Stimulated activated CD8-positive, alpha-beta memory T cell treated with anti-CD3 and anti-CD28 coated beads, Interleukin-4, amount 100 ng/mL, for 4 hours (primary cell): ENCODE measurements around the gene PBLD.

ENCODE experiments used
- DNase-seq, 2 donors: peaks; one replicate each; pipeline ENCODE4 v3.0.0-alpha.2; 2020; ENCODE audit warnings: low read depth in 2 of 2, low spot score in 1 of 2

Gene PBLD

GRCh38 chr10:68332259-68333057 lies at the start of gene PBLD:
PBLD (minus strand) TSS chr10:68332928; CDS start chr10:68306844, 26,084 bp downstream.
- DNase-seq: peak; percentile 6 to 7

DNA sequence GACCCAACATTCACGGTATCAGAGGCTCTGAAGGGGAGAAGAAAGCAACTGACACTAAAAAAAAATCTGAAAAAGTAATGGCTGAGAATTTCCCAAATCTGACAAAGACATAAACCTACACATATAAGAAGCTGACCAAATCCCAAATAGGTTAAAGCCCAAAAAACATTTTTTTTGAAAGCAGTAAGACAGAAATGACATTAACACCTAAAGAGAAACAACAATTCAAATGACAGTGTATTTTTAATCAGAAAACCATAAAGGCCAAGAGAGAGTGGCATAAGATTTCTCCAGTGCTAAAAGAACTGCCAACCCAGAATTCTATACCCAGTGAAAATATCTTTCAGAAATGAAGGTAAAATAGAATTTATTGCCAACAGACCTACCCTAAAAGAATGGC lies 38.9 kb upstream of the PBLD start:
- DNase-seq: no peak

GRCh38 chr10:68367121-68367520 lies 34.4 kb upstream of the PBLD start:
- no peak for DNase-seq

- DNase-seq: no peak
These were observed 33.9 kb upstream of the PBLD start for GRCh38 chr10:68366600-68366999.

GRCh38 chr10:68365611-68366010 lies 32.9 kb upstream of the PBLD start:
- no peak for DNase-seq

- DNase-seq: no peak
These were observed 31.6 kb upstream of the PBLD start for GRCh38 chr10:68364101-68364886.

DNA sequence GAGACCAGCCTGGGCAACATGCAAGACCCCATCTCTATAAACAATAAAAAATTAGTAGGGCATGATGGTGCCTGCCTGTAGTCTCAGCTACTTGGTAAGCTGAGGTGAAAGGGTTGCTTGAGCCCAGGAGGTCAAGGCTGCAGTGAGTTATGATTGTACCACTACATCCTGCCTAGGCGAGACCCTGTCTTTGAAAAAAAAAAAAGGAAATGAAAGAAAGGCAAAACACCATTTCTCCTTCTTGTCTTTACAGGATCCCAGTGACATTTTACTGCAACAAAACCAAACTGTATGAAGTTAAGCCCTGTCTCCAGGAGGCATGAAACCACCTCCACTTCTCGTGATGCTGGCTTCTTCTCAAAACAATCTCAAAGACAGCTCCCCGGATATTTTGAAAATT lies 29.9 kb upstream of the PBLD start:
- no peak for DNase-seq

DNA sequence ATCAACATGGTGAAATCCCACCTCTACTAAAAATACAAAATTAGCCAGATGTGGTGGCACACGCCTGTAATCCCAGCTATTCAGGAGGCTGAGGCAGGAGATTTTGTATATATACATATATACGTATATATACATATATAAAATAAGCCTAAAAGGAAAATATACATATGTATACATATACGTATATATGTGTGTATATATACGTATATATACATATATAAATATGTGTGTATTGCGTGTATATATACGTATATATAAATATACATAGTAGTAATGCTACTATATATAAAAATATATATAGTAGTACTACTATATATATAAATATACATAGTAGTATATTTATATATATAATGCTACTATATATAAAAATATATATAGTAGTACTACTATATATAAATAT lies 26.5 kb upstream of the PBLD start:
- no peak for DNase-seq

DNA sequence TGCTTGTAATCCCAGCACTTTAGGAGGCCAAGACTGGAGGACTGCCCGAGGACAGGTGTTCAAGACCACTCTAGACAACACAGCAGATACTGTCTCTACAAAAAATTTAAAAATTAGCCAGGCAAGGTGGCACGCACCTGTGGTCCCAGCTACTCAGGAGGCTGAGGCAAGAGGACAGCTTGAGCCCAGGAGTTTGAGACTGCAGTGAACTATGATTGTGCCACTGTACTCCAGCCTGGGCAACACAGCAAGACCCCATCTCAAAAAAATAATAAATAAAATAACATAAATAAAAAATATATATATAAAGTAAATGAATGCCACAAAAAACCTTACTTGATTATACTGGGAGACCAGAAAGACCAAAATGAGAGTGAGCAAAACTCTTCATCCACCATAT lies 20.8 kb upstream of the PBLD start:
- DNase-seq: no peak

- DNase-seq: peak in 1 of 2 donors; percentile 12
These were observed 15.6 kb upstream of the PBLD start for GRCh38 chr10:68348265-68348741.

DNA sequence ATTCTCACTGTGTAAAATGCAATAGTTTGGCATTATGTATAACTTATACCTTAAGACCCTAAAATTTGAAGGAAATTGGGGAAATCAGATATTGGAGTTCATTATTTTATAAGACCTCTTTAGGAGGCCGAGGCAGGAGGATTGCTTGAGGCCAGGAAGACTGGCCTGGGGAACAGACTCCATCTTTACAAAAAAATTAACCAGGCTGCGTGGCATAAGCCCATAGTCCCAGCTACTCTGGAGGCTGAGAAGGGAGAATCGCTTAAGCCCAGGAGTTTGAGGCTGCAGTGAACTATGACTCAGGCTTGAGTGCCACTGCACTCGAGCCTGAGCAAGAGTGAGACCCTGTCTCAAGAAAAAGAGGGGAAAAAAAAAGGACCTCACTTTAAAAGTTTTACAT lies 14.0 kb upstream of the PBLD start:
- no peak for DNase-seq

DNA sequence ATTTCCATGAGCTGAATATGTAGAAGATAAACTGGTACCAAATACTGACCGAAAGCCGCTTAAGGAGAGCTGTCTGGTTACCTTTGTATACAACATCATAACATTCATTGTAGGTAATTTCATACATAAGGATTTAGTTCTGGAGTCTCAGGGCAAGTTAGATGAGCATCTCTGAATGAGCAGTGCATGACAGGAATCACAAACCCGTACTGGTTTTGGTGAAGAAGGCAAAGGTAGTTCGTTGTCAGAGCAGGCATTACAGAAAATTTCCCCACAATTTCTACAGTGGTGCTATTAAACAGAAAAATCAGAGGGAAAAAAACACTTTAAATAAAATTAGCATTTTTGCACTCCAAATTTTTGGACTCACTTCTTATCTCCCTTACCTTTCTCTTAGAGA lies 12.9 kb upstream of the PBLD start:
- no peak for DNase-seq

- DNase-seq: no peak
These were observed 10.3 kb upstream of the PBLD start for GRCh38 chr10:68342909-68343516.

DNA sequence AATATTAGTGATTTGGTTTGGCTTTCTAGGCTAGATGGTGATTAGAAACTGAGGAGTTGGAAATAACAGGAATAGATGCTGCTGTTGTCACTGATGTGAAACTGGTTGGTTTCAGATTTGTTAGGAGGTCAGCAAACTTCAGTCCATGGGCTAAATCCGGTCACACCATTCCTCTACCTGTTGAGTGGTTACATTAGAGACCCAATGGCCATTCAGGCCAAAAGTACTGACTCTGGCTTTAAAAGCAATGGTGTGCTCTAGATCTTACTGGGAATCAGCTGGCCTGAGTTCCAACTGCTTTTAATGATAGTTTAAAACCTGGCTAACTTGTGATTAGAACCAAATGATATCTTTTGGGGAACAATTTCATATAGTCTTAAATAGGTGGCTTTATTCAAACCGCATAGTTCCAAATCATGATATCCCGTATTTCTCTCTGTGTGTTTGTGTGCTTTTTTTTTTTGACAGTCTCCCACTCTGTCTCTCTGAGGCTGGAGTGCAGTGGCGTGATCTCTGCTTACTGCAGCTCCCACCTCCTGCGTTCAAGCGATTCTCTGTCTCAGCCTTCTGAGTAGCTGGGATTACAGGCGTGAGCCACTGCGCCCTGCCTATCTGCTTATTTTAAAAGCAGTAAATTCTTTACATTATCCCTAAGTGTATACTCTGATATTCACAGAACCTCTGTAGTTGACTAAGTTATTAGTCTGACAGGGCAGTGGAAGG lies 7.8 kb upstream of the PBLD start:
- no peak for DNase-seq

DNA sequence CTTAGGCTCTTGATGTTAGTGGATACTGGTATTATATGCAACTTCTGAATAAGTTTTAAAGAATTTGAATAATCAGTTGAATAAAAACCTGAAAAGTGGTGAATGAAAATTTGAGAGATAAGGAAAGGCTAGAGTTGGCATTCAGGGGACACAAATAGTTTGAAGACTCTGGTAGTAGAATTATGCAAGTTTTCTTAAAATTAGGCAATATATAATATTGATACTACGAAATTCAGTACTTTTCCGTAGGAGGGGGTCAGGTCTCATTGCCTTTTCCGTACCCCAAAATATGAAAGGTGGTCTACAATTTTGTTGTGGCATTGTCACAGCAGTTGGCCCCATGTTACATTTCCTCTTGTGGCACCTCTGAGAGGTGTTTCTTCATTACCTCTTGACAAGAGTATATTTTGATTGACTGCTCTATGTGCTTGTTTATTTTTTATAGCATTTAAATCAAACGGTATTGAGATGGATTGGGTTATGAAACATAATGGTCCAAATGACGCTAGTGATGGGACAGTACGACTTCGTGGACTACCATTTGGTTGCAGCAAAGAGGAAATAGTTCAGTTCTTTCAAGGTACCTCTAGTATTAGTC lies 4.1 kb upstream of the PBLD start:
- DNase-seq: no peak

GRCh38 chr10:68334672-68335467 lies 2.1 kb upstream of the PBLD start:
- no peak for DNase-seq

- no peak for DNase-seq
These were observed 1.0 kb upstream of the PBLD start for GRCh38 chr10:68333440-68334431.

DNA sequence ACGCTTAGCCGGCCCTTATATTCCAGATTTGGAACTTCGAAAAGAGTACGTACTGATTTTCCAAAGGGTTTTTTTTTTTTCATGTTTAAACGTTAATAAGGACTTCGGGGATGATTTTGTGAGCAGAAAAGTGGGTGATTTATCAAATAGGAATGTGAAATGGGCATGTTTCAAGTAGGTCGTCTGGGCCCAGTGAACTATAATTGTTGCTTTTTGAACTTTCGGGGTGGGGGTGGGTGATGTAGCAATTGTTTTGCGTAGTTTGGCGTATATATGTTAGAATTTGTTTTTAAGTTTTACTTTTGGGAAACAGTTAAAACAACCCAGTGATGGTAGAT lies 299 bp upstream of the PBLD start:
- DNase-seq: no peak
